Measurements from ENCODE around the gene ANP32B.
A peak's percentile ranks its signal among the peaks of the same experiment; 100 is the strongest.
"Not testable (repeated sequence)": the region's sequence is repeated elsewhere in the genome, so short reads cannot be mapped to it uniquely, and the experiment has no call there.

ANP32B gene

GRCh38 chr9:97982683-97983588 is at the start of gene ANP32B:
TSS of gene ANP32B (plus strand) at chr9:97983341. CDS start at chr9:97983556, 215 bp downstream.
- DNase-seq: peak; percentile 86

GRCh38 chr9:97934321-97935115 is 48.6 kb upstream of the ANP32B start:
- peak; percentile 72 for DNase-seq

- peak; percentile 11 for DNase-seq
These were observed 47.9 kb upstream of the ANP32B start for GRCh38 chr9:97935276-97935675.

- no peak for DNase-seq
These were observed 46.1 kb upstream of the ANP32B start for GRCh38 chr9:97936998-97937397.

GRCh38 chr9:97938081-97938644 is 45.0 kb upstream of the ANP32B start, which contains the start of gene HEMGN:
TSS of gene HEMGN (minus strand) at chr9:97938172. CDS start at chr9:97938136, 36 bp downstream.
- no peak for DNase-seq

GRCh38 chr9:97940233-97940632 is 42.9 kb upstream of the ANP32B start:
- DNase-seq: no peak

GRCh38 chr9:97940741-97941140 is 42.4 kb upstream of the ANP32B start:
- DNase-seq: no peak

- DNase-seq: no peak
These were observed 41.8 kb upstream of the ANP32B start for GRCh38 chr9:97941323-97941722.

- DNase-seq: no peak
These were observed 39.8 kb upstream of the ANP32B start for GRCh38 chr9:97943308-97943855.

GRCh38 chr9:97944612-97945011 is 38.5 kb upstream of the ANP32B start:
- no peak for DNase-seq

GRCh38 chr9:97945470-97945869 is 37.7 kb upstream of the ANP32B start:
- not testable (repeated sequence) for DNase-seq

GRCh38 chr9:97947094-97947493 is 36.0 kb upstream of the ANP32B start:
- DNase-seq: not testable (repeated sequence)

GRCh38 chr9:97950873-97951272 is 32.3 kb upstream of the ANP32B start:
- not testable (repeated sequence) for DNase-seq

- peak; percentile 48 for DNase-seq
These were observed 28.6 kb upstream of the ANP32B start for GRCh38 chr9:97954550-97954989.

GRCh38 chr9:97956331-97956730 is 26.8 kb upstream of the ANP32B start:
- DNase-seq: no peak

- no peak for DNase-seq
These were observed 24.2 kb upstream of the ANP32B start for GRCh38 chr9:97958812-97959511.

GRCh38 chr9:97959585-97959984 is 23.6 kb upstream of the ANP32B start:
- no peak for DNase-seq

GRCh38 chr9:97960678-97961328 is 22.3 kb upstream of the ANP32B start:
- DNase-seq: not testable (repeated sequence)

- DNase-seq: no peak
These were observed 21.8 kb upstream of the ANP32B start for GRCh38 chr9:97961361-97961760.

- no peak for DNase-seq
These were observed 21.0 kb upstream of the ANP32B start for GRCh38 chr9:97962136-97962535.

GRCh38 chr9:97962575-97962974 is 20.6 kb upstream of the ANP32B start:
- DNase-seq: no peak

GRCh38 chr9:97963232-97963631 is 19.9 kb upstream of the ANP32B start:
- DNase-seq: no peak
